OCI-LY3 (cell line): ENCODE data around the gene CREB3L2.

Source experiments
- H2AFZ ChIP-seq: fragments of 200-600, 300-600 bp; shearing (Covaris generic); 2 replicates; pipeline ENCODE4 v1.6.0; 2014; ENCODE audit warnings: antibody characterized with exemption, low read depth, low read length
- H3K27ac ChIP-seq: fragments of 200-600, 300-600 bp; sonication (generic); 2 replicates; pipeline ENCODE4 v1.5.1; 2014; ENCODE audit warnings: mild to moderate bottlenecking, low read length, moderate library complexity, mixed read lengths
- H3K27me3 ChIP-seq: fragments of 200-600, 300-600 bp; sonication (generic); 2 replicates; pipeline ENCODE4 v1.6.1; 2014; ENCODE audit warnings: low read depth, low read length, mixed read lengths
- H3K36me3 ChIP-seq: fragments of 200-600, 300-600 bp; sonication (generic); replicated peaks from 2 replicates; pipeline ENCODE3; 2014; ENCODE audit warnings: low read depth, low read length, mixed read lengths
- H3K4me1 ChIP-seq: fragments of 300-600, 200-600 bp; sonication (generic); 2 replicates; pipeline ENCODE4 v1.6.1; 2014; ENCODE audit warnings: low read length, mixed read lengths
- H3K4me2 ChIP-seq: fragments of 200-600, 300-600 bp; sonication (generic); 2 replicates; pipeline ENCODE4 v1.6.1; 2014; ENCODE audit warnings: low read length, mixed read lengths
- H3K4me3 ChIP-seq: fragments of 300-600, 200-600 bp; sonication (generic); 2 replicates; pipeline ENCODE4 v1.5.1; 2014; ENCODE audit warnings: antibody characterized with exemption, mild to moderate bottlenecking, low read length, moderate library complexity
- H3K79me2 ChIP-seq: fragments of 300-600, 200-600 bp; shearing (Covaris generic); 2 replicates; pipeline ENCODE4 v1.6.1; 2014; ENCODE audit warnings: mild to moderate bottlenecking, low read length, mixed read lengths
- H3K9ac ChIP-seq: fragments of 300-600, 200-600 bp; shearing (Covaris generic); 2 replicates; pipeline ENCODE4 v1.6.0; 2014; ENCODE audit warnings: mild to moderate bottlenecking, low read length, moderate library complexity
- H3K9me3 ChIP-seq: fragments of 200-600, 300-600 bp; shearing (Covaris generic); 2 replicates; pipeline ENCODE4 v1.6.1; 2014; ENCODE audit warnings: low read length, mixed read lengths; ENCODE audit not compliant: insufficient read depth
- H4K20me1 ChIP-seq: fragments of 200-600, 300-600 bp; sonication (generic); 2 replicates; pipeline ENCODE4 v1.6.1; 2016; ENCODE audit warnings: low read length, mixed read lengths; ENCODE audit not compliant: insufficient read depth
- EZH2phosphoT487 ChIP-seq: fragments of 200-600 bp; shearing (Covaris generic); IDR thresholded peaks from 2 replicates; pipeline ENCODE4 v1.6.1; 2018; ENCODE audit warnings: antibody characterized with exemption, mixed run types, low read depth
- TF ChIP-seq, protein P1 (sequence below): fragments of 200-600, 300-600 bp; sonication (generic); IDR thresholded peaks from 2 replicates; pipeline ENCODE4 v1.5.1; 2014; ENCODE audit warnings: antibody characterized with exemption, low read length, low read depth

The CREB3L2 gene

DNA sequence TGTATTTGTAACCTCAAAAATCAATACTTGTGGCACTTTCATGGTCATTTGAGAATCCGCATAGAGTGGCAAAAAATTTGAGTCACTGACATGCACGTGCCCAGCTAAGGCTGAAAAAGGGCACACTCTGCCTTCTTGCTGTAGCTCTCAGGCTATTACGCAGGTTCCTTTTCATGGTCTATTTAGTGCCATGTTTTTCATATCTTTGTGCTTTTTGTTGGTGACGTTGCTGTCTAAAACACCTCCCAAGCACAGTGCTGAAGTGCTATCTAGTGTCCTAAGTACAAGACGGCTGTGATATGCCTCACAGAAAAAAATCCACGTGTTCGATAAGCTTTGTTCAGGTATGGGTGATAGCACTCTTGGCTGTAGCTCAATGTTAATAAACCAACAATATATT lies 50.9 kb downstream of the CREB3L2 start:
- H3K27me3 ChIP-seq: no peaks in the 10 kb centered on the region
- no peaks in the 10 kb centered on the region for H3K4me1 ChIP-seq
- peaks cover 96% of the 10 kb centered on the region for H3K79me2 ChIP-seq
- peaks cover 52% of the 10 kb centered on the region for H3K36me3 ChIP-seq
- no peaks in the 10 kb centered on the region for H3K9me3 ChIP-seq
- H3K4me2 ChIP-seq: no peak overlapping the region
- no peak overlapping the region for H3K9ac ChIP-seq
- H2AFZ ChIP-seq: no peak overlapping the region
- TF ChIP-seq EZH2phosphoT487: no peak
- TF ChIP-seq, protein P1, sequence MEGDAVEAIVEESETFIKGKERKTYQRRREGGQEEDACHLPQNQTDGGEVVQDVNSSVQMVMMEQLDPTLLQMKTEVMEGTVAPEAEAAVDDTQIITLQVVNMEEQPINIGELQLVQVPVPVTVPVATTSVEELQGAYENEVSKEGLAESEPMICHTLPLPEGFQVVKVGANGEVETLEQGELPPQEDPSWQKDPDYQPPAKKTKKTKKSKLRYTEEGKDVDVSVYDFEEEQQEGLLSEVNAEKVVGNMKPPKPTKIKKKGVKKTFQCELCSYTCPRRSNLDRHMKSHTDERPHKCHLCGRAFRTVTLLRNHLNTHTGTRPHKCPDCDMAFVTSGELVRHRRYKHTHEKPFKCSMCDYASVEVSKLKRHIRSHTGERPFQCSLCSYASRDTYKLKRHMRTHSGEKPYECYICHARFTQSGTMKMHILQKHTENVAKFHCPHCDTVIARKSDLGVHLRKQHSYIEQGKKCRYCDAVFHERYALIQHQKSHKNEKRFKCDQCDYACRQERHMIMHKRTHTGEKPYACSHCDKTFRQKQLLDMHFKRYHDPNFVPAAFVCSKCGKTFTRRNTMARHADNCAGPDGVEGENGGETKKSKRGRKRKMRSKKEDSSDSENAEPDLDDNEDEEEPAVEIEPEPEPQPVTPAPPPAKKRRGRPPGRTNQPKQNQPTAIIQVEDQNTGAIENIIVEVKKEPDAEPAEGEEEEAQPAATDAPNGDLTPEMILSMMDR: no peak
- no peak overlapping the region for H3K27ac ChIP-seq
- no peak overlapping the region for H3K4me3 ChIP-seq
- H4K20me1 ChIP-seq: peaks cover 93% of the 10 kb centered on the region

DNA sequence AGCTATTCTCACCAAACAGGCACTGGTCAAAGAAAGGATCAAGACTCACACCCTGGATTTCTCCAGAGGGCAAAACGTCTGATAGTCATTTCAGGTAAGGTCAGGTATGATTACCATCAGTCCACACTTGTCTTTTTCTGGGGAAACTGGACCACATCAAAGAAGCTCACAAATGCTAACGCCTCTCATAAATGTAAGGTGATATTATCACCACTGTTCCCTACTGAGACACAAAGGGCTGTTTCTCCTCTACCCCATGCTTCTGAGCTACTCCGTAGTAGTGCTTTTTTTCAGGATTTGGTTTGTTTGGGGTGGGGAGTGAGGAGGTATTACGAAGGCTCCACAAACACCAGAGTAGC lies 51.6 kb downstream of the CREB3L2 start:
- H3K9me3 ChIP-seq: no peaks in the 10 kb centered on the region
- peaks cover 45% of the 10 kb centered on the region for H3K36me3 ChIP-seq
- no peak overlapping the region for H2AFZ ChIP-seq
- H3K9ac ChIP-seq: no peak overlapping the region
- peaks cover 94% of the 10 kb centered on the region for H4K20me1 ChIP-seq
- peaks cover 96% of the 10 kb centered on the region for H3K79me2 ChIP-seq
- no peaks in the 10 kb centered on the region for H3K4me1 ChIP-seq
- no peak overlapping the region for H3K4me2 ChIP-seq
- H3K4me3 ChIP-seq: no peak overlapping the region
- no peaks in the 10 kb centered on the region for H3K27me3 ChIP-seq
- TF ChIP-seq, protein P1: no peak
- no peak overlapping the region for H3K27ac ChIP-seq

DNA sequence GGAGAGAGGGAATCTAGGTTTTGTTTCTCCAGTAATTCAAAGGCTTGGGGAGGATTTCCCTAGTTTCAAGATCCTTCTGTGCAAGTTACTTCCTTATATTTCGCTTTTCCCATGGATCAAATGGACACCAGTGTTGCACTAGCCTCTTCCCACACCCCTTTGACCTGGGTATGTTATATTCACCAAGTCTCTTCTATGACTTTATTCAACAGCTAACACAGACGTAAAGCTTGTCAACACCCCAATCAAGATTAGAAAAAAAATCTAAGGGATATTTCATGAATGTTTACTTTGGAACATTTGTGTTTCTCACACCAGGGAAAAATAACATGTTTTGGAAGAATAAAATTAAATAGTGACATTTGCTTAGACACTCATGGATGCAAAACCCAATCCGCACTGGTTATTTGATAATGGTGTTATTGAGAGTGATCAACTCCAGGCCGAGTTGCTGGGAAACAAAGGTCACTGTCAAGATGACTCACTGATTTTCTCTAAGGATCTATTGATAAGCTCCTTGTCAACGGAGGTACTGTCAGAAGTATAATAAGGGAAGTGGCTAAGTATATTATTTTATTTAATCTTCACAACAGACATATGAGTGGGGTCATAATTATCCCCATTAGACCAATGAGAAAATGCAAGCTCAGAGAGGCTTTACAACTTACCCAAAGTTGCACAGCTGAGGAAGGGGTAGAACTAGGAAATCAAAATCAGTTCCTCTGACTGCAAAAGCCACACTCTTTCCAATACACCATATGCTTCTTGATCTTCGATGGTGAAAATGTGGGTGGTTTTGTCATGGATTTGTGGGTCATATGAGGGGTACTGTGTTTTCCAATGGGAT lies 52.2 kb downstream of the CREB3L2 start:
- Histone ChIP-seq H3K36me3 (peaks cover 41% of the 10 kb centered on the region), H3K4me3 (no peak overlapping the region), H3K27ac (no peak overlapping the region), H3K9me3 (no peaks in the 10 kb centered on the region), H3K4me2 (no peak overlapping the region), H4K20me1 (peaks cover 92% of the 10 kb centered on the region), H3K4me1 (no peaks in the 10 kb centered on the region), H2AFZ (no peak overlapping the region), H3K27me3 (no peaks in the 10 kb centered on the region), H3K9ac (no peak overlapping the region), H3K79me2 (peaks cover 94% of the 10 kb centered on the region)
- no peak for TF ChIP-seq EZH2phosphoT487
- TF ChIP-seq, protein P1: no peak

DNA sequence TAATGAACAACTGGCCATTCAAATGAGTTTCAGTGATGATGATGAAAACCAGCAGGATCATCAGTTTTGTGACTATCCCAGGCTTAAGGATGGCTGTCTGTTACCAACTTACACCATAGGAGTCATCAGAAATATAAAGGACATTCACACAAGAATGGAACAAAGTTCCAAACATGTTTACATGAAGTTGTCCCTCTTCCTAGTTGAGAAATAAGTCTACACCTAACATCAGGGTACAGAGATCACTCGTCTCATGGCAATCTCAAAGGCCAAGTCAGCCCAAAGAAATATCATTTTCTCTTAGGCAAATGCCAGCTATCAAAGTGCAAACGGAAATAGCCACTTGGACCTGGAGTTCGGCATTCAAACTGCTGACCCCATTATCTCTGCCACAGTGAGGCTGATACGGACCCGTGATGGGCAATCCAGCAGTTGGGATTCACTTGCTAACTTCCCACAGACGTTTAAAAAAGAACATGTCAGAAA lies 53.0 kb downstream of the CREB3L2 start:
- H3K9ac ChIP-seq: no peak overlapping the region
- H3K79me2 ChIP-seq: peaks cover 93% of the 10 kb centered on the region
- H3K4me3 ChIP-seq: no peak overlapping the region
- no peak overlapping the region for H3K27ac ChIP-seq
- H2AFZ ChIP-seq: no peak overlapping the region
- H3K4me2 ChIP-seq: no peak overlapping the region
- no peaks in the 10 kb centered on the region for H3K9me3 ChIP-seq
- no peaks in the 10 kb centered on the region for H3K27me3 ChIP-seq
- TF ChIP-seq, protein P1: no peak
- H3K36me3 ChIP-seq: peaks cover 39% of the 10 kb centered on the region
- no peaks in the 10 kb centered on the region for H3K4me1 ChIP-seq
- peaks cover 90% of the 10 kb centered on the region for H4K20me1 ChIP-seq
